ENCODE data around the gene ZNF669.
"Not testable (repeated sequence)": the region's sequence is repeated elsewhere in the genome, so short reads cannot be mapped to it uniquely, and the experiment has no call there.

The ZNF669 gene

GRCh38 chr1:247103859-247104591 lies at the start of gene ZNF669:
ZNF669 (minus strand) TSS chr1:247104356; CDS start chr1:247104199, 157 bp downstream.
- peak; percentile 95 for DNase-seq

- DNase-seq, result no peak
Measured at GRCh38 chr1:247147781-247148180, 43.6 kb upstream of the ZNF669 start.

GRCh38 chr1:247147120-247147519 lies 43.0 kb upstream of the ZNF669 start:
- DNase-seq, result not testable (repeated sequence)

GRCh38 chr1:247146671-247147070 lies 42.5 kb upstream of the ZNF669 start:
- DNase-seq, result no peak

- no peak for DNase-seq
Measured at GRCh38 chr1:247145279-247145678, 41.1 kb upstream of the ZNF669 start.

GRCh38 chr1:247139557-247139956 lies 35.4 kb upstream of the ZNF669 start:
- DNase-seq, result not testable (repeated sequence)

DNA sequence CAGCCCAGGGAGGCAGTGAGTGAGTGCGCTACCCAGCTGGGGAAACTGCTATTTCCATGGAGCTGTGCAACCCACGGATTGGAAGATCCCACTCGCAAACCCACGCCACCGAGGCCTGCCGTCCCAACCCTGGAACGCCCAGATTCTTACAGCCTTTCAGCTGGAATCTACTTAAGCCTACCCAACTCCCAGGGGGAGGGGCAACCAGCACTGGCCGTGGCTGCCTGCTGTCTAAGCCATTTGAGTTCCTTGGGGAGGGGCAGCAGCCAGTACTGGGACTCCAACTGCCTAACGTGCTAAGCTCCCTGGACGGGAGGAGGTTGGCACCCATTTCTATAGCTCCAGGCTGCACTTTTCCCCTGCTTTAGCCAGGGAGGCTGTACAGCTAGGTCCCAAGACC lies 27.1 kb upstream of the ZNF669 start:
- DNase-seq, result no peak

DNA sequence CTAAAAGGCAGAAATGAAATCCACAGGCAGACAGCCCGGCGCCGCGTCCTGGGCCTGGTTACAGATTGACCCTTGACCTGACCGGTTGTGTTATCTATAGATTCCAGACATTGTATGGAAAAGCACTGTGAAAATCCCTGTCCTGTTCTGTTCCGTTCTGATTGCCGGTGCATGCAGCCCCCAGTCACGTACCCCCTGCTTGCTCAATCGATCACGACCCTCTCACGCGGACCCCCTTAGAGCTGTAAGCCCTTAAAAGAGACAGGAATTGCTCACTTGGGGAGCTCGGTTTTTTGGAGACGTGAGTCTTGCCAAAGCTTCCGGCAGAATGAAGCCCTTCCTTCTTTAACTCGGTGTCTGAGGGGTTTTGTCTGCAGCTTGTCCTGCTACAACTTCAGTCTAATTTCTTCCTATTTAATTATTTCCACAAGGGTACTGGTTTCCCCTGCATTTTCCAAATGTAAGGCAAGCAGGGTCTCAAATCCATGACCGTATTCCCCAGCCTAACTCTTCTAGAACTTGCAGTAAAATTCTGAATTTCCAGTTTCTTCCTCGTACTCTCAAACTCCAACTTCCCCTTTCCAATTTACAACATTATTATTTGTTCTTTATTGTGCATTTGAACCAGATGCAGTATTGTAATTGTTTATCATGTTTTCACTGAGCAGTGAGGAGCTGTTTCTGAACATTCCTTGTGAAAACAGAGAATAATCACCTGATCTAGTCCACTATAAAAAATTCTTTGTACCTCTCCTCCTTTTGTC lies 23.5 kb upstream of the ZNF669 start:
- not testable (repeated sequence) for DNase-seq

DNA sequence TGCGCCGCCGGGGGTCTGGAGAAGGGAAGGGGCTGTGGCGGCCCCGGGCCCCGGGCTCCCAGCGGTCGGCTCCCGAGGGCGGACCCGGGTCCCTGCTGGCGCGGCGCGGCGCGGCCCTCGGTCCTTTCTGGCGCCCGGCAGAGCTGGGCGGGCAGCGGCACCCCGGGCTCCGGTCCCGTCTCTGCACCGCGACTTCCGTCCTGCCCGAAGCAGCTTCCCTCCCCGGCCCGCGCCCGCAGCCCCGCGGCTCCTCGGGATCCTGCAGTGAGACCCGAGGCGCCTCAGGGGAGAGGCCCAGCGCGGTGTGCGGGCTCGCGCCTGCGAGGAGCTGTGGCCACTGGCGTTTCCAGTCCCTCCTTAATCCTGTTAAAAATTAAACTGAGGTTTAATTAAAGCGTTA lies 22.4 kb upstream of the ZNF669 start:
- DNase-seq, result not testable (repeated sequence)

DNA sequence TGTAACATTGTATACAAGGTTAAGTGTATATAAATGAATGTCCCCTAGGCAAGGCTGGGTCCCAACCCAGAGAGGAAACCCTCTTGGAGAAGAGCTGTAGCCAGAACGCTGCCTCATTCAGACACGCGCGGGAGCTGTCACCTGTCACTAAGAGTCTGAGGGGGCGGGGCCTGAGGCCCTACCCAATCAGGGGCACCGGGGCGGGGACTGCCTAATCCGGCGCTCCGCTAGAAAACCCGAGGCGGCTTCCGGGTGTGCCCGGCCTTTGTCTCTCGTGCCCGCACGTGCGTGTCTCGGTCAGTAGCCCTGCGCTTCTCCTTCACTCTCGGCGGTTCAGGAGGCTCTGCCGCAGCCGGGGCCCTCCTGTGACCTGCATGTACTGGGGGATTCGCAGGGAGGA lies 22.0 kb upstream of the ZNF669 start:
- not testable (repeated sequence) for DNase-seq

DNA sequence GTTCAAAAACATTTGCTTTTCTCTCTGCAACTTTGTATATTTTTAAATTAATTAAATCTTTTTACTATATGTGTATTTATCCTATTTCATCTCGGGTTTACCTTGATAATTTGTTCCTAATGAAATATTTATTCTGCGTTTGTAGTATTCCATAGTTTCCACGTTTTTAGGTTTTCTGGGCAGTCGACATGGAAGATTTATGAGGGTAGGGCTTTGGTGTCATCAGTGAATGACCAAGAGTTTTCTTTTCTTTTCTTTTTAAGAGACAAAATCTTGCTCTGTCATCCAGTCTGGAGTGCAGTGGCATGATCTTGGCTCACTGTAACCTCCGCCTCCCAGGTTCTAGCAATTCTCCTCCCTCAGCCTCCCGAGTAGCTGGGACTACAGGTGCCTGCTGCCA lies 17.2 kb upstream of the ZNF669 start:
- DNase-seq, result no peak

DNA sequence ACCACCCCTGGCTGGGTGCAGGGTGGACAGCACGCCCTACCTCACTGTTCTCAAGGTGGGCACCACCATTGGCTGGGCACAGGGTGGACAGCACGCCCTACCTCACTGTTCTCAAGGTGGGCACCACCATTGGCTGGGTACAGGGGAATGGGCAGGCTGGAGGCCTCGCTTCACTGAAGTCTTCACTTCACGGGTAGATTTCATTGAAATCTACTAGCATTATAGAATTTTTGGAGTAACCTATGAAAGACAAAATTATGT lies 16.2 kb upstream of the ZNF669 start:
- DNase-seq, result not testable (repeated sequence)

GRCh38 chr1:247119600-247120407 lies 15.6 kb upstream of the ZNF669 start:
- DNase-seq, result no peak

DNA sequence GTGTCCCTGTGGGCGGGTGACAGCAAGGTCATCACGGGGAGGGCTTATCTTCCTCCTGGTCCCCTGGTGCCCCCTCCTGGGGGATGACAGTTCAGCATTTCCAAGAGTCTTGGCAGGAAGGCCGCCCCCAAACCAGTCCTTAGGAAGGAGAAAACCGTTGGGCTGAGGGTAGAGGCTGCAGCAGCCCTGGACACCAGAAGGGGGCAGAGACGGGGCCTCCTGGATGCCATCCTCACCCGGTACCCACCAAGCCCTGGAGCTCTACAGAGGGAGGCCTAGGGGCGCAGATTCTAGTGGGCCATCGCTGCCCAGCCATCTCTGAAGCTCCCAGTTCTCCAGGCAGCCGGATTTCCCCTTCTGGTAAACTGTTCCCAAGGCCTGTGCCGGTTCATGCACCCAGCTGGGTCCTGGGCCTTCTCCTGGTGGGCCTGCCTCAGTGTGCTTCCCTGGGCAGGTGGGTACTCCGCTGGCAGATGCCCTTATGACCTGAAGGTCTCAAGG lies 14.8 kb upstream of the ZNF669 start:
- DNase-seq, result no peak

GRCh38 chr1:247115545-247115944 lies 11.4 kb upstream of the ZNF669 start:
- DNase-seq, result no peak

- no peak for DNase-seq
Measured at GRCh38 chr1:247115141-247115510, 11.0 kb upstream of the ZNF669 start.

DNA sequence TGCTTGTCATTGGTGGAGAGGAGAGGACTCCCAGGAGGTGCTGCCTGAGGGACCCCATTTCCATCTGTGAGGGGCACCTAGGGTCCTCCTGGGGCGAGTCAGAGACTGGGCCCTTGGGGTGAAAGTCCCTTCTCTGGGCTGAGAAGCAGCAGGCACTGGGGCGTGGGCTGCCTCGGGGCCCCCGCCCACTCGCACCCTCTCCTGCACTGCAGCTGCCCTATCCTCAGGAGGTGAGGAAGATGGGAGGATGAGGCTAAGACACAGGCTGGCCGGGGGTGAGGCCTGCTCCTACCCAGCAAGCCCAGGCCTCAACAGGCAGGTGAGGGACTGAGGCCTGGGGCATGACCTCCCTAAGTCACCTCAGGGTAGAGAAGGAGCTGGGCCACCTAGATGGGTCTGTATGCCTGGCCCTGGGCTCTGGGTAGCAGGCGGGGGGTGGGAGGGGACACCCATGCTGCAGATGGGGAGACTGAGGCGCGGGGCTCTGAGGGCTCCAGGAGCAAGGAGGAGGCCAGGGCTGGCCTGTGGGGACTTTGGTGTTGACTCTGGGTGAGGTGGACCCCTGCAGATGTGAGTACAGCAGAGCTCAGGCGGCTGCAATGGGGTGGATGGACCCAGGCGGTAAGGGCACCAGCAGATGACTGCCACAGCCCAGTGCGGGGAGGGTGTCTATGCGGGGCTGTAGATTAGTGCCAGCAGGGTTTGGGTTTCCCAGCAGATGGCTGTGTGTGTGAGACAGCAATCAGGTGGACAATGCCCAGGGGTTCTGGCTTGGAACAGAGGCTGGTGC lies 10.4 kb upstream of the ZNF669 start:
- DNase-seq, result no peak

DNA sequence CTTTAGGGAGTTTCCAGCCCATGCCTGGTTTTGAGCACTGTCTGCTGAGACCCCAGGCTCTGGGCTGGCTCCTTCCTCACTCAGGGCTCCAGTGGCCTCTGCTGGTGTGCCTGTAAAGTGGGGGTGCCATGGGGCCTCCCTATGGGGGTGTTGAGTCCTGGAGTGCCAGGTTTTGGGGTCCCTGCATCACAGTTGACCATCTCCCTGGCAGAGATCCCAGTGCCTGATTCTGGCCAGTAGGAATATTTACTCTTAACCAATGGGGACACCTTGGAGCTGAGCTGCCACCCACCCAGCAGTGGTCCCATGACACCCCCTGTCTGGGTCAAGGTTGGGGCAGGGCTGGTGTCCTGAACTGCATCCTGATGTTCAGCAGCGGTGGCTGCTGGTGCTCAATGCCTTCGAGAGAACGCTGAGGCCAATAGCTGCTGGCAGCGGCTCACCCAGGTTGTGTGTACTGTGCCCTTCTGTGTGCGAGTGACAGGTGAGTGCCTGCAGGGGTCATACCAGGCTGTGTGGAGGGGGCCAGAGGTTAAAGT lies 9.6 kb upstream of the ZNF669 start:
- DNase-seq, result no peak

DNA sequence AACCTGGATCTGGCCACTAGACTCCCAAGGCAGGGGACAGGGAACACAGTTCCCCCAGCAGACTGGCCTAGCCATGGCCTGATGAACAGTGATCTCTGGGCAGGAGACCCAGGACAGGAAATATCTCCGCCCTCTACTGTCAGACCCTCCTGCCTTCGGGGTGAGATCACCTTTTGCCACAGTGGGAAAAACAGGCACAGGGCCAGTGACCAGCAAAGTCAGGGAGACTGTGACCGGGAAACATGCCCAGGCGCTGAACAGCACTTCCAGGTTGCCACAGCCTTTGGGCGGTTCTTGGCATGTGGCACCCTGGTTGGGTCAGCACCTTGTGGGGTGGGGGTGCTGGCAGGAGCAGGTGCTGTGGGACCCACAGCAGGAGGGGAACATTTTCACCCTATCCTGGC lies 8.9 kb upstream of the ZNF669 start:
- no peak for DNase-seq

GRCh38 chr1:247112479-247112781 lies 8.3 kb upstream of the ZNF669 start:
- no peak for DNase-seq

GRCh38 chr1:247111700-247112478 lies 7.7 kb upstream of the ZNF669 start:
- DNase-seq, result no peak

DNA sequence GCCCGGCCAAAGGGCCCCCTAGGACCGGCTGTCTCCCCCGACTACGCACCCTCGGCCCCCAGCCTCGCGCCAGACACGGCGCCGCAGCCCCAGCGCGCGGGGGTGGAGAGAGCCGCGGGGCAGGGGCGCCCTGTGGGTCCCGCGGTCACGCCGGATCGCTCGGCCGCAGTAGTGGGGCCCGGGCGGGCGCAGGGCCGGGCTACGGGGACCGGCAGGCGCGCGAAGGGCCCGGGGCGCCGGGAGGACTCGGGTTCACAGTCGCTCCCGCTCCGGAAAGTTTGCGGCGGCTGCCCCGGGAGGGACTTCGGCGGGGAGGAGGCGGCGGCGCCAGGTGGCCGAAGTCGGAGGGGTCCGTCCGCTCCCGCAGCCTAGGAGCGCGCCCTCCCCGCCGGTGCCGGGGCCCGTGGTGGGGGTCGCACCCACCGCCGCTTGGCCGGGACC lies 7.1 kb upstream of the ZNF669 start:
- no peak for DNase-seq
